ENCODE results near the gene SEMA4D. TPM values are rescaled to one million over a fixed set of nuclear protein-coding genes. Genes with fewer than 3 reads are reported as not detected.

Gene SEMA4D
- total RNA-seq, 2 donors from 2014 or later: 169 to 237 TPM

- H3K27me3 Mint-ChIP-seq: no peaks in the 10 kb centered on the region
- peak overlapping the region; percentile 76 for H3K4me3 Mint-ChIP-seq
- peak overlapping the region; percentile 96 to 98 for H3K27ac Mint-ChIP-seq
- DNase-seq (ENCODE audit: low spot score) (no peak), ATAC-seq (peak in 1 of 2 donors; percentile 36)
- H3K36me3 Mint-ChIP-seq: no peaks in the 10 kb centered on the region
- H3K4me1 Mint-ChIP-seq (ENCODE audit: low read depth in 2 of 2): peaks cover 81 to 93% of the 10 kb centered on the region in 2 donors
- no peaks in the 10 kb centered on the region for H3K9me3 Mint-ChIP-seq
Measured at GRCh38 chr9:89425921-89426383, 72.0 kb downstream of the SEMA4D start.

DNA sequence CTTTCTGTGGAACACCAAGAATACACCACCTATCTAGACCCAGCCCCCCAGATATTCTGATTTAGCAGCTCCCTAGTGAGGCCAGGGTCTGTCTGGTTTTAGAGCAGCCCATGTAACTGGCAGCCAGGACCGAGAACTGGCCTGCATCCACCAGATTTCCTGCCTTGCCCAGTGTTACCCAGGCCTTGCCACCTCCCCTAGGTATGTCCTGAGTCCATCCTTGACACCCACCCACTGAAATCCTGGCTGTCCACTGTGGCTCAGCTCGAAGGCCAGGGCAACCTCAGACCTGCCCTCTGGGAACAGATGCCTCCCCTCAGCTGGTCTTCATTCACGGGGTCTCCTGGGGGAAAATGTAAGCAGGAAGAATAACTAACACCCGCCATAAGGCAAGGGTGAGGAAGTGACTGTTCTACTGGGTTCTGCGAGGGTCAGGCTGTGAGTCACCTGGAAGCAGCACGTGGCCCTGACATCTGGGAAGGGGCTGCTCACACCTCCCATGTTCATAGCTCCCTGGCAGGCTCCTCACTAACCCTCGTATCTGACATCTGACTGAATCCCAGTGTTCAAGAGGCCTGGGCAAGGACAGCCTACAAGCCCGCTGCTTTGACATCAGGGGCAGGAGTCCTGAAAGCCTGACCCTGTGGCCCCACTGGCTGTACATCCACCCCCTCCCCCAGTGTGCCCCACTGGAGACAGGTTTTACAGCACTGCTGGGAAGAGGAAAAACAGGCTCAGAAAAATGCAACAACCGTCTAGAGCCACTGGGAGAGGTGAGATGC lies 72.7 kb downstream of the SEMA4D start:
- no peaks in the 10 kb centered on the region for H3K27me3 Mint-ChIP-seq
- peaks cover 88 to 100% of the 10 kb centered on the region in 2 donors for H3K4me1 Mint-ChIP-seq (ENCODE audit: low read depth in 2 of 2)
- H3K27ac Mint-ChIP-seq: peak overlapping the region; percentile 96 to 98
- ATAC-seq: no peak
- no peaks in the 10 kb centered on the region for H3K9me3 Mint-ChIP-seq
- no peaks in the 10 kb centered on the region for H3K36me3 Mint-ChIP-seq
- peak overlapping the region; percentile 76 for H3K4me3 Mint-ChIP-seq
- no peak for DNase-seq (ENCODE audit: low spot score)

DNA sequence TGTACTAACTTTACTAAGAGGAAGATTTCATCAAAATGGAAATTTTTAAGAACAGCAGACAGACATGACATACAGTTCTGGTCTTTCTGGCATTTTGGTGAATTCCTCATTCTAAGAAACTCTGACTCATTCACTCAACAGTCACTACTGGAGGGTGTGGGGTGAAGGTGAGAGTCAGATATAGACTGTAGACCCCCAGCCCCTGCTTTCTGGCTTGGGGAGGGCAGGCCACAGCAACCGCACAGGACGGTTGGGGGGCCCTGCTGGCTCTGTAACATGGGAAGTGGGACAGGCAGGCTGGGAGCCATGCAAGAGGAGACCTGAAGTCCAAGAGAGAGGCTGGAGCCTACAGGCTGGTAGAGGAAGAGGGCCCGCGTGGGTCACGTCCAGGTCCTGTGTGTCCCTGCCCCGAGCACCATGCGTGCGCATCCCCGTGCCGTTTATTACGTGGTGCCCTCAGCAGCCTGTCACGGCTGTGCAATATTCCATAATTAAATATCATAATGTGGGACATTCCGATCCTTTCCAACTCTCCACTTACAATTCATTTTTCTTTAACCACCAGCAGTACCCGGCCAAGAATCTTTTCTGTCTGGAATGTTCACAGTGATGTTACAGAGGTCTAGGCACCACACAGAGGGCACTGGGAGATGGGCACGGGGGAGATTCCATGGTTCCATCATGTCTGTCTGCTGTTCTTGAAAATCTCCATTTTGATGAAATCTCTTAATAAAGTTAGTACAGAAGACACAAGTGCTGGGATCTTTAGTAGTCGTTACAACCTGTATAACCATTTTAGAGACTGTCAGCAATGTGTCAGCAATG lies 75.5 kb downstream of the SEMA4D start:
- no peaks in the 10 kb centered on the region for H3K9me3 Mint-ChIP-seq
- ATAC-seq (peak; percentile 82 to 83), DNase-seq (ENCODE audit: low spot score) (peak; percentile 80)
- H3K4me3 Mint-ChIP-seq: peak overlapping the region; percentile 76
- H3K27ac Mint-ChIP-seq: peak overlapping the region; percentile 96 to 98
- H3K4me1 Mint-ChIP-seq (ENCODE audit: low read depth in 2 of 2): peaks cover 87 to 99% of the 10 kb centered on the region in 2 donors
- H3K36me3 Mint-ChIP-seq: peaks cover 5% of the 10 kb centered on the region
- H3K27me3 Mint-ChIP-seq: no peaks in the 10 kb centered on the region

GRCh38 chr9:89421595-89421994 lies 76.3 kb downstream of the SEMA4D start:
- H3K9me3 Mint-ChIP-seq: no peaks in the 10 kb centered on the region
- peaks cover 84 to 99% of the 10 kb centered on the region in 2 donors for H3K4me1 Mint-ChIP-seq (ENCODE audit: low read depth in 2 of 2)
- no peaks in the 10 kb centered on the region for H3K27me3 Mint-ChIP-seq
- H3K36me3 Mint-ChIP-seq: peaks cover 12% of the 10 kb centered on the region
- ATAC-seq (no peak), DNase-seq (ENCODE audit: low spot score) (no peak)
- peak overlapping the region; percentile 96 to 98 for H3K27ac Mint-ChIP-seq
- H3K4me3 Mint-ChIP-seq: peak overlapping the region; percentile 76

DNA sequence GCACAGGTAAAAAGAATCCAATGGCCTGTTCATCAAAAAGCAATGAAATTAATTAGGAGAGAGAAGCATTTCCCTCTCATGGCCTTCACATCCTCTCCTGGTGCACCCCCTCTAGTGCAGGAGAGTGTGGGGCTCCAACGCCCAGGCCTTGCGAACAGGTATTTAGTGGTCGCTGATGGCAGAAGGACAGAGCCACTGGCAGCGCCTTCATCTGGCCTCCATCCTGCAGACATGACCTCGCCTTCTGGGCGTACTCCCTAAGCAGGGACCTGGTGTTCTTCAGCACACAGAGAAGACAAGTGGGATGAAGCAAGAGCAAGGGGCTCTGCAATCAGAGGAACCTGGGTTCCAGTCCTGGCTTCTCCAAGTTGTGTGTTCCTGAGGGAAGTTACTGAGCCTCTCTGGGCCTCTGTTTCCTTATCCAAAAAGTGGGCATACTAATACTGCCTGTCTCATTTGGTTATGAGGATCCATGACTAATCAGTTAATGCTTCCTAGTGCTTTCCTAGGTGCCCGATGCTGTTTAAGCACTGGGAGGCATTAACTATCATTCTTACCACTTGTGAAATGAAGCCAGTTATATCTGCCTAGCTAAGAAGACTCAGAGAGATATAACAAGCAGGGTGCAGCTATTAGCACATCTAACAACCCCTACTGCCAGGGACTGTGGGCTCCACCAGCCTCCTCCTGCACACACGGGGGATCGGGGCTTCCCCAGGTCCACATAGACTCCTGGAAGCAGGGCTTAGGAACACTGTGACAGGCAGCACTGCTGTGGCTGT lies 77.3 kb downstream of the SEMA4D start:
- peak overlapping the region; percentile 96 to 98 for H3K27ac Mint-ChIP-seq
- ATAC-seq: no peak
- H3K27me3 Mint-ChIP-seq: no peaks in the 10 kb centered on the region
- H3K4me3 Mint-ChIP-seq: peak overlapping the region; percentile 76
- no peak for DNase-seq (ENCODE audit: low spot score)
- H3K4me1 Mint-ChIP-seq (ENCODE audit: low read depth in 2 of 2): peaks cover 80 to 95% of the 10 kb centered on the region in 2 donors
- H3K9me3 Mint-ChIP-seq: no peaks in the 10 kb centered on the region
- H3K36me3 Mint-ChIP-seq: peaks cover 18% of the 10 kb centered on the region

DNA sequence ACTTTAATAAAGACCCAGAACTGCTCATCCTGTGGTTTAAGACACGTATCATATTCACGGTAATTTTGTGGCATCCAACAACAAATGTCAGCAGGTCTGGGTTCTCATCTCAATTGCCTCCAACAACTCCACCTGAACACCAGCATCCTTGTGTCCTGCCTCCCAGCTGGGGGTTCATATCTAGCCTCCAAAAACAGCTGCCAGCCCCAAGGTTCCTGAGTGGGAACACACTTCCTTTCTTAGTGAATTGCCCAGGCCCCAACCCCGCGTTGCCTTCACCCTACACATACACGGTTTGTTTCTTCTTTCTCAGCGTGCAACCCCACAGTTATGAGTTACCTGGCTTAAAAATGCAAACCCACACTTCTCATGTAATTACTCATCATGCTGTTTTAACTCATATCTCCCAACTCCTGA lies 77.9 kb downstream of the SEMA4D start:
- H3K27ac Mint-ChIP-seq: peak overlapping the region; percentile 96 to 98
- H3K4me3 Mint-ChIP-seq: peak overlapping the region; percentile 76
- peaks cover 18% of the 10 kb centered on the region for H3K36me3 Mint-ChIP-seq
- H3K4me1 Mint-ChIP-seq (ENCODE audit: low read depth in 2 of 2): peaks cover 75 to 89% of the 10 kb centered on the region in 2 donors
- no peak for DNase-seq (ENCODE audit: low spot score)
- no peak for ATAC-seq
- no peaks in the 10 kb centered on the region for H3K27me3 Mint-ChIP-seq
- no peaks in the 10 kb centered on the region for H3K9me3 Mint-ChIP-seq

- ATAC-seq (peak; percentile 59 to 75), DNase-seq (ENCODE audit: low spot score) (peak; percentile 81)
- peak overlapping the region; percentile 76 for H3K4me3 Mint-ChIP-seq
- no peaks in the 10 kb centered on the region for H3K27me3 Mint-ChIP-seq
- peaks cover 18% of the 10 kb centered on the region for H3K36me3 Mint-ChIP-seq
- H3K9me3 Mint-ChIP-seq: no peaks in the 10 kb centered on the region
- peak overlapping the region; percentile 96 to 98 for H3K27ac Mint-ChIP-seq
- H3K4me1 Mint-ChIP-seq (ENCODE audit: low read depth in 2 of 2): peaks cover 69 to 80% of the 10 kb centered on the region in 2 donors
Measured at GRCh38 chr9:89418882-89419640, 78.9 kb downstream of the SEMA4D start.

- Mint-ChIP-seq H3K36me3 (peaks cover 18% of the 10 kb centered on the region), H3K27me3 (no peaks in the 10 kb centered on the region), H3K4me3 (peak overlapping the region; percentile 76), H3K9me3 (no peaks in the 10 kb centered on the region), H3K4me1 (ENCODE audit: low read depth in 2 of 2) (peaks cover 68 to 77% of the 10 kb centered on the region in 2 donors), H3K27ac (peak overlapping the region; percentile 96 to 98)
- DNase-seq (ENCODE audit: low spot score) (no peak), ATAC-seq (no peak)
Measured at GRCh38 chr9:89418474-89418845, 79.5 kb downstream of the SEMA4D start.

- peak overlapping the region; percentile 76 for H3K4me3 Mint-ChIP-seq
- no peaks in the 10 kb centered on the region for H3K27me3 Mint-ChIP-seq
- no peak for DNase-seq (ENCODE audit: low spot score)
- H3K4me1 Mint-ChIP-seq (ENCODE audit: low read depth in 2 of 2): peaks cover 69 to 75% of the 10 kb centered on the region in 2 donors
- H3K9me3 Mint-ChIP-seq: no peaks in the 10 kb centered on the region
- no peak for ATAC-seq
- peaks cover 18% of the 10 kb centered on the region for H3K36me3 Mint-ChIP-seq
- H3K27ac Mint-ChIP-seq: peak overlapping the region; percentile 96 to 98
Measured at GRCh38 chr9:89417832-89418473, 80.0 kb downstream of the SEMA4D start.

GRCh38 chr9:89414670-89415324 lies 83.1 kb downstream of the SEMA4D start:
- DNase-seq (ENCODE audit: low spot score) (no peak), ATAC-seq (no peak)
- Mint-ChIP-seq H3K4me3 (no peak overlapping the region), H3K27ac (peak overlapping the region in 1 of 2 donors; percentile 53), H3K9me3 (peaks cover 4% of the 10 kb centered on the region), H3K36me3 (peaks cover 27% of the 10 kb centered on the region), H3K27me3 (no peaks in the 10 kb centered on the region), H3K4me1 (ENCODE audit: low read depth in 2 of 2) (peaks cover 63 to 73% of the 10 kb centered on the region in 2 donors)

DNA sequence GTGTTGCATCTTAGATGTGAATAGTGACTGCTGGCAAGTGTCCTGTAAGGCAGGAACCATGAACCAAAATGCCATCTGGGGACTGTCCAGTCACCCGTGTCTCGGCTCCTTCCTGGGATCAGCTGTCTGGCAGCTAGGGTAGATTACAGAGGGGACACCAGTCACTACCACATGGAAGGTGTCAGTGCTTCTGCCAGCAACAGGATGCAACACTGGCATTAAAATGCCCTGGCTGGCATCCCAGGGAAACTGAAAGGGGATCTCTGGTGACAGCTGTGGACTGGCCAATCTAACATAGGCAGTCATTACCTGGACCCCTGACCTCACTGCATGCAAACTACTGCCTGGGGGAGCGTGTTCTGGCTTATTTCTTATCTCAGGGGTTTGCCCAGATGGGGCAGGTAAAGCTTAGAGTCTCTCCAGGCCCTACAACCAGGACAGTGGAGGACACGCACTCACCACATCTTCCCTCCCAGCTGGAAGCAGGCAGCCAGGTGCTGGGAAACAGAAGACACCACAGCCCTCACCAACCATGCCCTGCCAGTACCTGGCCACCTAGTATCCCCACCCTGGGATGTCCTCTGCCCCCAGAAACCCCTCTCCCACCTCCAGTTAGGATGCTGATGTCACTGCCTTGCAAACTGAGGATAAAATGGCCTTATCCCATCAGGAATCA lies 83.8 kb downstream of the SEMA4D start:
- ATAC-seq (no peak), DNase-seq (ENCODE audit: low spot score) (no peak)
- peaks cover 66 to 73% of the 10 kb centered on the region in 2 donors for H3K4me1 Mint-ChIP-seq (ENCODE audit: low read depth in 2 of 2)
- no peaks in the 10 kb centered on the region for H3K27me3 Mint-ChIP-seq
- peaks cover 4% of the 10 kb centered on the region for H3K9me3 Mint-ChIP-seq
- H3K27ac Mint-ChIP-seq: peak overlapping the region in 1 of 2 donors; percentile 53
- peaks cover 29% of the 10 kb centered on the region for H3K36me3 Mint-ChIP-seq
- H3K4me3 Mint-ChIP-seq: no peak overlapping the region

Measured in natural killer cell treated with Interleukin-12 subunit alpha and Interleukin-12 subunit beta and Interleukin-15 and Interleukin-18, amount 100 ng/mL, for 72 hours (primary cell).